ENCODE data around the gene NUP214. TPM values are rescaled to one million over a fixed set of nuclear protein-coding genes. Genes with fewer than 3 reads are reported as not detected.
"Not testable (repeated sequence)": the region's sequence is repeated elsewhere in the genome, so short reads cannot be mapped to it uniquely, and the experiment has no call there.

The NUP214 gene
- polyA plus RNA-seq, 6 donors from 2014 or later: 8.8 to 27.6 (median 18.3) TPM

DNA sequence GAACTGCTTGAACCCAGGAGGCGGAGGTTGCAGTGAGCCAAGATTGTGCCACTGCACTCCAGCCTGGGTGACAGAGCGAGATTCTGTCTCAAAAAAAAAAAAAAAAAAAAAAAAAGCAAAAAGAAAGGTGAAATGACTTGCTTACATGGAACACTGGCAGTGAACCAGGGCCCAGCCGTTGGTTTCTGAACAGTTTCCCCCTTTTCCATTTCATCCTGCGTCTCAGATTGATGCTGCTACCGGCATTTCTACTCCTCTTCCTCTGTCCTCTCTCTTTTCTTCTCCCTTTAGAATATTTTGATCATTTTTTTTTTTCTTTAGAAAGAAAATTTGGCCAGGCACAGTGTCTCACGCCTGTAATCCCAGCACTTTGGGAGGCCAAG is 10.0 kb upstream of the NUP214 start:
- H3K4me3 Mint-ChIP-seq; ATAC-seq (ENCODE audit: low read depth in 2 of 2); H3K36me3 Mint-ChIP-seq; H3K27ac Mint-ChIP-seq; H3K9me3 Mint-ChIP-seq; H3K4me1 Mint-ChIP-seq; DNase-seq: not testable (repeated sequence)
- H3K27me3 Mint-ChIP-seq: peaks cover 8 to 41% (median 38%) of the 10 kb centered on the region in 3 donors

DNA sequence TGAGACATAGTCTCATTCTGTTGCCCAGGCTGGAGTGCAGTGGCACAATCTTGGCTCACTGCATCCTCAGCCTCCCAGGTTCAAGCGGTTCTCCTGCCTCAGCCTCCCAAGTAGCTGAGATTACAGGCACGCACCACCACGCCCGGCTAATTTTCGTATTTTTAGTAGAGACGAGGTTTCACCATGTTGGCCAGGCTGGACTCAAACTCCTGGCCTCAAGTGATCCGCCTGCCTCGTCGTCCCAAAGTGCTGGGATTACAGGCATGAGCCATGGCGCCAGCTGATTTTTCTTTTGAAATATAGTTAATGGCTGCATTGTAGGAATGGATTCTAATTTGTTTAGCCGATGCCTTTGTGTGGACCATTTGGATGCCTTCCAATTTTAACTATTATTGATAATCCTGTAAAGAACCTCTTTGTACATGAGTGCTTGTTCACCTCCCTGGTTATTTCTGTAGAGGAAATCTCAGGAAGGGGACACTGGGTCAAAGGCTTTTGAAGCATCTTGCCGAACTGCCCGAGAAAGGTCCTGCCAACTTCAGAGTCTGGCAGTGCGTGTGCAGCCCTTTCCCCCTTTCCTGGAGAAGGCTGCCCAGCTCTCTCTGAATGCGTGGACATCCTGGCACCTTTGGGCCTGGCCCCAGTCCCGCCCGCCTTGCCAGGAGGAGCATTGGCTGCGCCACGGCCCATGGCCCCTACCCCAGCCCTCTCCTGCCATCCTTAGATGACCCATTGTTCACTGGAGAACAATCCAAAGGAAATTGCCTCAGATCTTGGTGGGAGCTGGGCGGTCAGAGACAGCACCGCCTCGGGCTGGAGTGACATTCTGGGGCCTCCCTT is 8.9 kb upstream of the NUP214 start:
- Mint-ChIP-seq H3K27me3 (peaks cover 8 to 43% (median 41%) of the 10 kb centered on the region in 3 donors), H3K27ac (no peak overlapping the region), H3K9me3 (no peaks in the 10 kb centered on the region), H3K4me3 (no peak overlapping the region), H3K36me3 (no peaks in the 10 kb centered on the region), H3K4me1 (no peaks in the 10 kb centered on the region)
- no peak for DNase-seq
- no peak for ATAC-seq (ENCODE audit: low read depth in 2 of 2)

GRCh38 chr9:131117121-131117761 is 8.1 kb upstream of the NUP214 start:
- Mint-ChIP-seq H3K4me1 (no peaks in the 10 kb centered on the region), H3K9me3 (no peaks in the 10 kb centered on the region), H3K36me3 (no peaks in the 10 kb centered on the region), H3K27me3 (peaks cover 8 to 41% (median 41%) of the 10 kb centered on the region in 3 donors), H3K27ac (no peak overlapping the region), H3K4me3 (no peak overlapping the region)
- ATAC-seq (ENCODE audit: low read depth in 2 of 2) (no peak), DNase-seq (no peak)

DNA sequence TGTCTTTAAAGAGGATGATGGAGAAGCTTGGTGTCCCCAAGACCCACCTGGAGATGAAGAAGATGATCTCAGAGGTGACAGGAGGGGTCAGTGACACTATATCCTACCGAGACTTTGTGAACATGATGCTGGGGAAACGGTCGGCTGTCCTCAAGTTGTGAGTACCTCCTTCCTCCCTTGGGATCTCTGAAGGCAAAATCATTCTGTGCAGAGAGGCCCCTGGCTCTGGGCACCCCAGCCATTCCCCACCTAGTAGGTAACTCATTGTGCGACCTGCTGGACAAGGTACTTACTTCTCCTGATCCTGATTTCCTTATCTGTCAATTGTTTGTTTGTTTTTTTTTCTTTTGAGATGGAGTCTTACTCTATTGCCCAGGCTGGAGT is 7.6 kb upstream of the NUP214 start:
- Mint-ChIP-seq H3K4me3 (no peak overlapping the region), H3K9me3 (no peaks in the 10 kb centered on the region), H3K36me3 (no peaks in the 10 kb centered on the region), H3K4me1 (no peaks in the 10 kb centered on the region), H3K27ac (no peak overlapping the region), H3K27me3 (peaks cover 8 to 36% (median 36%) of the 10 kb centered on the region in 3 donors)
- DNase-seq (no peak), ATAC-seq (ENCODE audit: low read depth in 2 of 2) (no peak)

GRCh38 chr9:131119600-131119999 is 5.8 kb upstream of the NUP214 start:
- H3K4me1 Mint-ChIP-seq: peaks cover 0 to 1% (median under 1%) of the 10 kb centered on the region in 3 donors
- peaks cover 8 to 23% (median 18%) of the 10 kb centered on the region in 3 donors for H3K27me3 Mint-ChIP-seq
- H3K27ac Mint-ChIP-seq: no peak overlapping the region
- DNase-seq: no peak
- no peak for ATAC-seq (ENCODE audit: low read depth in 2 of 2)
- no peak overlapping the region for H3K4me3 Mint-ChIP-seq
- no peaks in the 10 kb centered on the region for H3K9me3 Mint-ChIP-seq
- no peaks in the 10 kb centered on the region for H3K36me3 Mint-ChIP-seq

DNA sequence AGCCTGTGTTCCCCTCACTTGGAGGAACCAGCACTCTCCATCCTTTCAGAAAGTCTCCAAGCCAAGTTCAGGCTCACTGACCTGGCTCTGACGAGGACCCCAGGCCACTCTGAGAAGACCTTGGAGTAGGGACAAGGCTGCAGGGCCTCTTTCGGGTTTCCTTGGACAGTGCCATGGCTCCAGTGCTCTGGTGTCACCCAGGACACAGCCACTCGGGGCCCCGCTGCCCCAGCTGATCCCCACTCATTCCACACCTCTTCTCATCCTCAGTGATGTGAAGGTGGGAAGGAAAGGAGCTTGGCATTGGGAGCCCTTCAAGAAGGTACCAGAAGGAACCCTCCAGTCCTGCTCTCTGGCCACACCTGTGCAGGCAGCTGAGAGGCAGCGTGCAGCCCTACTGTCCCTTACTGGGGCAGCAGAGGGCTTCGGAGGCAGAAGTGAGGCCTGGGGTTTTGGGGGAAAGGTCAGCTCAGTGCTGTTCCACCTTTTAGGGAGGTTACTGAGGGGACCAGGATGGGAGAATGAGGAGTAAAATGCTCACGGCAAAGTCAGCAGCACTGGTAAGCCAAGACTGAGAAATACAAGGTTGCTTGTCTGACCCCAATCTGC is 4.7 kb upstream of the NUP214 start:
- Mint-ChIP-seq H3K4me3 (no peak overlapping the region), H3K27me3 (peaks cover 8 to 23% (median 17%) of the 10 kb centered on the region in 3 donors), H3K4me1 (peaks cover 9 to 11% (median 10%) of the 10 kb centered on the region in 3 donors), H3K9me3 (no peaks in the 10 kb centered on the region), H3K27ac (no peak overlapping the region), H3K36me3 (no peaks in the 10 kb centered on the region)
- ATAC-seq (ENCODE audit: low read depth in 2 of 2) (no peak), DNase-seq (no peak)

DNA sequence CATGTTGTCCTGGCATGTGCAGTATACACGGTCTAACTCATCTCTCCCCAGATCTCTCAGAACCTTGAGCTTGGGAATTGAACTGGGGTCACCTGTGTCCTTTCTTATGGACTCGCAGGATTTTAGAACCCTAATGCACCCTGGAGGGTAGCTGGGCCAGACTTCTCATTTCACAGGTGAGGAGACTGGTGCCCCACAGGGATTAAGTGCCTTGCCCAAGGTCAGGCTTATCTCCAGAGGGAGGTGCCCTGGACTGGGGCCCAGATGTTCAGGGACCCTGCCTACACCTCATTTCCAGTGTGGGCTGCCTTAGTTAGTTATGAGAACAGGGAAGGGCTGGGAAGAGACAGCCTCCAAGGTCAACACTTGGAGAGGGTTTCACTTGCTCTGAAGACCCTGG is 4.0 kb upstream of the NUP214 start:
- peaks cover 13 to 17% (median 16%) of the 10 kb centered on the region in 3 donors for H3K4me1 Mint-ChIP-seq
- H3K27ac Mint-ChIP-seq: no peak overlapping the region
- DNase-seq: no peak
- peak overlapping the region in 1 of 8 donors; percentile 63 for H3K4me3 Mint-ChIP-seq
- no peak for ATAC-seq (ENCODE audit: low read depth in 2 of 2)
- no peaks in the 10 kb centered on the region for H3K9me3 Mint-ChIP-seq
- H3K27me3 Mint-ChIP-seq: peaks cover 8 to 23% (median 17%) of the 10 kb centered on the region in 3 donors
- H3K36me3 Mint-ChIP-seq: no peaks in the 10 kb centered on the region

DNA sequence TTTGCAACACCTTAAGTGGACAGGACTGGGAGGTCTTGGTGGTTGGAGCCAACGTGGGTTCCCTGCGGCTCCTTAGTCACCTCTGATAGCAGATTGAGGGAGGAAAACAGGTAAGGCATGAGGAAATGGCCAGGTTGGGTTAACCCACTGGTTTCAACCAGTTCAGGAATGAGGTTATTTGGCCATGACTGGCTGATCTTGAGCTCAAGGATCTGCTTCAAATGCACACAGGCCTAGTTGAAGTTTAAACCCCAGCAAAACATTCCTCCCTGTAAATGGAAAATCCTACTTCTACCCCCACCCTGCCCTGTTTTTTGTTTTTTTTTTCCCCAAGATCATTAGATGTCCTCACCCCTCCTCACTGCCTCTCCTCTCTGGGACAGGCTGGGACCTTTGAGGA is 3.2 kb upstream of the NUP214 start:
- Mint-ChIP-seq H3K27me3 (peaks cover 6 to 18% (median 17%) of the 10 kb centered on the region in 3 donors), H3K36me3 (no peaks in the 10 kb centered on the region), H3K4me1 (peaks cover 13 to 20% (median 18%) of the 10 kb centered on the region in 3 donors), H3K9me3 (no peaks in the 10 kb centered on the region), H3K4me3 (peak overlapping the region in 1 of 8 donors; percentile 63), H3K27ac (no peak overlapping the region)
- DNase-seq (no peak), ATAC-seq (ENCODE audit: low read depth in 2 of 2) (no peak)

DNA sequence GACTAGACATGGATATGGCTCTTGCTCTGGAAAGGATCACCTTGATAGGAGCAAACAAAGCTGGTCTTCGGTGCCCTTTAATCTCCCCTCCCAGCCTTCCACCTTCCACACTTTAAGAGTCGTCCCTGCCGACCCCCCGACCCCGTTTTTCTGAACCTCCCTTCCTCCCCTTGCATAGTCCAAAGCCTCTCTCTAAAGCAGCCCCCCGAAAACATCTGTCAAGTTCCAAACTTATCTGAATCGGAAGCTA is 423 bp upstream of the NUP214 start:
- peak overlapping the region; percentile 97 to 99 (median 99) for H3K27ac Mint-ChIP-seq
- DNase-seq (no peak), ATAC-seq (ENCODE audit: low read depth in 2 of 2) (no peak)
- H3K4me1 Mint-ChIP-seq: peaks cover 13 to 31% (median 22%) of the 10 kb centered on the region in 3 donors
- peaks cover 0 to 7% (median 6%) of the 10 kb centered on the region in 3 donors for H3K27me3 Mint-ChIP-seq
- no peaks in the 10 kb centered on the region for H3K9me3 Mint-ChIP-seq
- H3K4me3 Mint-ChIP-seq: peak overlapping the region; percentile 92 to 99 (median 98)
- peaks cover 13 to 14% of the 10 kb centered on the region in 2 donors for H3K36me3 Mint-ChIP-seq

- H3K4me1 Mint-ChIP-seq: peaks cover 13 to 34% (median 22%) of the 10 kb centered on the region in 3 donors
- no peaks in the 10 kb centered on the region for H3K27me3 Mint-ChIP-seq
- peaks cover 14 to 18% of the 10 kb centered on the region in 2 donors for H3K36me3 Mint-ChIP-seq
- ATAC-seq (ENCODE audit: low read depth in 2 of 2) (no peak), DNase-seq (no peak)
- peak overlapping the region; percentile 97 to 99 (median 99) for H3K27ac Mint-ChIP-seq
- H3K9me3 Mint-ChIP-seq: no peaks in the 10 kb centered on the region
- peak overlapping the region; percentile 92 to 99 (median 98) for H3K4me3 Mint-ChIP-seq
These were observed 657 bp downstream of the NUP214 start for GRCh38 chr9:131126059-131126426.

- Mint-ChIP-seq H3K4me1 (peaks cover 13 to 34% (median 22%) of the 10 kb centered on the region in 3 donors), H3K4me3 (no peak overlapping the region), H3K9me3 (no peaks in the 10 kb centered on the region), H3K27me3 (no peaks in the 10 kb centered on the region), H3K27ac (peak overlapping the region in 1 of 6 donors; percentile 29), H3K36me3 (peaks cover 22 to 26% of the 10 kb centered on the region in 2 donors)
- ATAC-seq (ENCODE audit: low read depth in 2 of 2) (no peak), DNase-seq (no peak)
These were observed 3.8 kb downstream of the NUP214 start for GRCh38 chr9:131129183-131129582.

GRCh38 chr9:131138676-131139075 is 13.3 kb downstream of the NUP214 start:
- H3K4me3 Mint-ChIP-seq: no peak overlapping the region
- H3K27me3 Mint-ChIP-seq: no peaks in the 10 kb centered on the region
- no peak overlapping the region for H3K27ac Mint-ChIP-seq
- peaks cover 0 to 5% (median under 1%) of the 10 kb centered on the region in 3 donors for H3K4me1 Mint-ChIP-seq
- H3K9me3 Mint-ChIP-seq: no peaks in the 10 kb centered on the region
- peaks cover 40 to 44% of the 10 kb centered on the region in 2 donors for H3K36me3 Mint-ChIP-seq
- ATAC-seq (ENCODE audit: low read depth in 2 of 2) (no peak), DNase-seq (no peak)

GRCh38 chr9:131140112-131140511 is 14.7 kb downstream of the NUP214 start:
- no peak overlapping the region for H3K27ac Mint-ChIP-seq
- H3K4me1 Mint-ChIP-seq: peaks cover 0 to 9% (median 5%) of the 10 kb centered on the region in 3 donors
- peaks cover 44 to 59% of the 10 kb centered on the region in 2 donors for H3K36me3 Mint-ChIP-seq
- no peaks in the 10 kb centered on the region for H3K9me3 Mint-ChIP-seq
- H3K27me3 Mint-ChIP-seq: no peaks in the 10 kb centered on the region
- no peak overlapping the region for H3K4me3 Mint-ChIP-seq
- no peak for ATAC-seq (ENCODE audit: low read depth in 2 of 2)
- DNase-seq: no peak

- Mint-ChIP-seq H3K36me3 (peaks cover 48 to 61% of the 10 kb centered on the region in 2 donors), H3K9me3 (no peaks in the 10 kb centered on the region), H3K27me3 (no peaks in the 10 kb centered on the region), H3K4me1 (peaks cover 0 to 9% (median 5%) of the 10 kb centered on the region in 3 donors), H3K27ac (no peak overlapping the region), H3K4me3 (no peak overlapping the region)
- ATAC-seq (ENCODE audit: low read depth in 2 of 2) (no peak), DNase-seq (no peak)
These were observed 15.2 kb downstream of the NUP214 start for GRCh38 chr9:131140550-131140949.
